Stimulated activated naive CD8-positive, alpha-beta T cell treated with anti-CD3 and anti-CD28 coated beads, Interleukin-15, Interleukin-2, amounts not matched to agents 100 ng/mL and 50 ng/mL, for 24 hours (primary cell): Measurements from ENCODE around the gene NRGN.

Source experiments
- H3K27ac Mint-ChIP-seq: one replicate; pipeline ENCODE4 v1.8.0; 2021; ENCODE audit warnings: mild to moderate bottlenecking, mixed read lengths
- H3K27me3 Mint-ChIP-seq: one replicate; pipeline ENCODE4 v1.8.0; 2021; ENCODE audit warnings: mixed read lengths
- H3K36me3 Mint-ChIP-seq: one replicate; pipeline ENCODE4 v1.8.0; 2021; ENCODE audit warnings: low read depth, mixed read lengths
- H3K4me1 Mint-ChIP-seq: one replicate; pipeline ENCODE4 v1.8.0; 2021; ENCODE audit warnings: low read depth, mixed read lengths
- H3K4me3 Mint-ChIP-seq: one replicate; pipeline ENCODE4 v1.8.0; 2021; ENCODE audit warnings: mild to moderate bottlenecking, mixed read lengths
- H3K9me3 Mint-ChIP-seq: one replicate; pipeline ENCODE4 v1.8.0; 2021; ENCODE audit warnings: mixed read lengths

The NRGN gene

GRCh38 chr11:124778281-124778680 is 38.5 kb downstream of the NRGN start:
- Mint-ChIP-seq H3K27ac (no peak overlapping the region), H3K9me3 (no peaks in the 10 kb centered on the region), H3K4me1 (peaks cover 14% of the 10 kb centered on the region), H3K27me3 (no peaks in the 10 kb centered on the region), H3K36me3 (peaks cover 25% of the 10 kb centered on the region), H3K4me3 (no peak overlapping the region)

GRCh38 chr11:124779568-124779967 is 39.8 kb downstream of the NRGN start:
- no peaks in the 10 kb centered on the region for H3K27me3 Mint-ChIP-seq

GRCh38 chr11:124783002-124783401 is 43.3 kb downstream of the NRGN start:
- no peak overlapping the region for H3K4me3 Mint-ChIP-seq
- peaks cover 17% of the 10 kb centered on the region for H3K36me3 Mint-ChIP-seq
- peaks cover 3% of the 10 kb centered on the region for H3K4me1 Mint-ChIP-seq
- H3K27me3 Mint-ChIP-seq, result no peaks in the 10 kb centered on the region
- no peaks in the 10 kb centered on the region for H3K9me3 Mint-ChIP-seq
- H3K27ac Mint-ChIP-seq, result no peak overlapping the region

More at GRCh38 chr11:124779568-124779967, 39.8 kb downstream of the NRGN start:
- Mint-ChIP-seq H3K27ac (no peak overlapping the region), H3K9me3 (no peaks in the 10 kb centered on the region), H3K4me1 (peaks cover 14% of the 10 kb centered on the region), H3K4me3 (no peak overlapping the region), H3K36me3 (peaks cover 22% of the 10 kb centered on the region)

- Mint-ChIP-seq H3K27me3 (no peaks in the 10 kb centered on the region), H3K36me3 (peaks cover 12% of the 10 kb centered on the region), H3K4me1 (no peaks in the 10 kb centered on the region), H3K4me3 (no peak overlapping the region), H3K27ac (no peak overlapping the region), H3K9me3 (no peaks in the 10 kb centered on the region)
Measured at GRCh38 chr11:124784051-124784450, 44.3 kb downstream of the NRGN start.

GRCh38 chr11:124788521-124788920 is 48.8 kb downstream of the NRGN start:
- Mint-ChIP-seq H3K4me1 (peaks cover 24% of the 10 kb centered on the region), H3K27ac (no peak overlapping the region), H3K27me3 (no peaks in the 10 kb centered on the region), H3K4me3 (no peak overlapping the region), H3K36me3 (peaks cover 4% of the 10 kb centered on the region), H3K9me3 (no peaks in the 10 kb centered on the region)

- H3K36me3 Mint-ChIP-seq, result no peaks in the 10 kb centered on the region
- no peak overlapping the region for H3K4me3 Mint-ChIP-seq
- no peaks in the 10 kb centered on the region for H3K9me3 Mint-ChIP-seq
- H3K27me3 Mint-ChIP-seq, result no peaks in the 10 kb centered on the region
- H3K4me1 Mint-ChIP-seq, result peaks cover 36% of the 10 kb centered on the region
- H3K27ac Mint-ChIP-seq, result no peak overlapping the region
Measured at GRCh38 chr11:124791626-124792341, 52.0 kb downstream of the NRGN start.

GRCh38 chr11:124793466-124794278 is 53.9 kb downstream of the NRGN start:
- no peaks in the 10 kb centered on the region for H3K9me3 Mint-ChIP-seq
- no peaks in the 10 kb centered on the region for H3K27me3 Mint-ChIP-seq
- H3K4me1 Mint-ChIP-seq, result peaks cover 49% of the 10 kb centered on the region
- no peak overlapping the region for H3K27ac Mint-ChIP-seq
- no peaks in the 10 kb centered on the region for H3K36me3 Mint-ChIP-seq
- no peak overlapping the region for H3K4me3 Mint-ChIP-seq

- Mint-ChIP-seq H3K27me3 (no peaks in the 10 kb centered on the region), H3K27ac (no peak overlapping the region), H3K36me3 (no peaks in the 10 kb centered on the region), H3K4me3 (no peak overlapping the region), H3K4me1 (peaks cover 56% of the 10 kb centered on the region), H3K9me3 (no peaks in the 10 kb centered on the region)
Measured at GRCh38 chr11:124796312-124796711, 56.6 kb downstream of the NRGN start.
